Smooth muscle cell (in vitro differentiated cells): ENCODE measurements around the gene BBX. TPM values are rescaled to one million over a fixed set of nuclear protein-coding genes. Genes with fewer than 3 reads are reported as not detected.

Experiments used
- DNase-seq: peaks from one replicate; lab custom pipeline; 2025; ENCODE audit not compliant: unreplicated experiment; lab: John Stamatoyannopoulos, UW
- H2AFZ ChIP-seq: fragments of 200-600 bp; sonication (generic); 2 replicates; pipeline ENCODE4 v1.6.0; 2016; ENCODE audit warnings: antibody characterized with exemption, low read depth, mild to moderate bottlenecking
- H3F3A ChIP-seq: fragments of 200-600 bp; sonication (generic); 2 replicates; pipeline ENCODE4 v1.6.0; 2017; ENCODE audit warnings: antibody characterized with exemption, low read depth
- H3K27ac ChIP-seq: fragments of 200-600 bp; sonication (generic); 2 replicates; pipeline ENCODE4 v1.5.1; 2016; ENCODE audit warnings: low read depth, mild to moderate bottlenecking
- H3K27me3 ChIP-seq: fragments of 200-600 bp; sonication (generic); 2 replicates; pipeline ENCODE4 v1.6.1; 2016; ENCODE audit warnings: low read depth, mild to moderate bottlenecking
- H3K36me3 ChIP-seq: fragments of 200-600 bp; sonication (generic); 2 replicates; pipeline ENCODE4 v1.5.1; 2016; ENCODE audit warnings: low read depth
- H3K4me1 ChIP-seq: fragments of 200-600 bp; sonication (generic); 2 replicates; pipeline ENCODE4 v1.5.1; 2016; ENCODE audit warnings: low read depth
- H3K4me2 ChIP-seq: fragments of 200-600 bp; sonication (generic); 2 replicates; pipeline ENCODE4 v1.6.0; 2016; ENCODE audit warnings: mild to moderate bottlenecking
- H3K4me3 ChIP-seq: fragments of 200-600 bp; sonication (generic); 2 replicates; pipeline ENCODE4 v1.5.1; 2016; ENCODE audit warnings: mild to moderate bottlenecking
- H3K79me2 ChIP-seq: fragments of 200-600 bp; sonication (generic); 2 replicates; pipeline ENCODE4 v1.6.0; 2016; ENCODE audit warnings: low read depth, mild to moderate bottlenecking
- H3K9ac ChIP-seq: fragments of 200-600 bp; sonication (generic); 2 replicates; pipeline ENCODE4 v1.6.0; 2016; ENCODE audit warnings: low read depth
- H3K9me3 ChIP-seq: fragments of 200-600 bp; sonication (generic); replicated peaks from 2 replicates; pipeline ENCODE4 v1.5.1; 2016; ENCODE audit warnings: low read depth
- H4K20me1 ChIP-seq: fragments of 200-600 bp; sonication (generic); 2 replicates; pipeline ENCODE4 v1.6.0; 2016; ENCODE audit warnings: low read depth
- WGBS: methylation state at CpG from one replicate; pipeline ENCODE4 v1.1.7; 2016; ENCODE audit warnings: low lambda C conversion rate; 5-methylcytosine and 5-hydroxymethylcytosine counted together
- polyA plus RNA-seq: library from polyadenylated mRNA; unstranded; fragments of >200 nt; fragmentation: Nextera tagmentation; extraction: Ambion mirVana; gene quantifications from 2 replicates; pipeline ENCODE4 v1.2.1, GENCODE V29; 2016
- total RNA-seq: library from RNA; depleted of rRNA; stranded (reverse); fragments of >200 nt; gene quantifications from 2 replicates; pipeline ENCODE4 v1.2.3, GENCODE V29; 2014
- TF ChIP-seq, protein P1 (sequence below): fragments of 200-600 bp; sonication (generic); IDR thresholded peaks from 2 replicates; pipeline ENCODE4 v1.5.1; 2017; ENCODE audit warnings: borderline replicate concordance, mild to moderate bottlenecking, antibody characterized with exemption; ENCODE audit not compliant: insufficient read depth, poor library complexity, severe bottlenecking

Gene BBX
- total and polyA plus RNA-seq, 2 experiments from 2014 or later, result 58.9 to 66.4 TPM

- no peak overlapping the region for H3K9ac ChIP-seq
- H3K4me2 ChIP-seq, result no peak overlapping the region
- no peak overlapping the region for H2AFZ ChIP-seq
- H3K4me1 ChIP-seq, result no peaks in the 10 kb centered on the region
- 80% methylated on average over 4 of the region's 4 CpGs for WGBS
- no peaks in the 10 kb centered on the region for H3K9me3 ChIP-seq
- no peaks in the 10 kb centered on the region for H3K36me3 ChIP-seq
- TF ChIP-seq, protein P1, sequence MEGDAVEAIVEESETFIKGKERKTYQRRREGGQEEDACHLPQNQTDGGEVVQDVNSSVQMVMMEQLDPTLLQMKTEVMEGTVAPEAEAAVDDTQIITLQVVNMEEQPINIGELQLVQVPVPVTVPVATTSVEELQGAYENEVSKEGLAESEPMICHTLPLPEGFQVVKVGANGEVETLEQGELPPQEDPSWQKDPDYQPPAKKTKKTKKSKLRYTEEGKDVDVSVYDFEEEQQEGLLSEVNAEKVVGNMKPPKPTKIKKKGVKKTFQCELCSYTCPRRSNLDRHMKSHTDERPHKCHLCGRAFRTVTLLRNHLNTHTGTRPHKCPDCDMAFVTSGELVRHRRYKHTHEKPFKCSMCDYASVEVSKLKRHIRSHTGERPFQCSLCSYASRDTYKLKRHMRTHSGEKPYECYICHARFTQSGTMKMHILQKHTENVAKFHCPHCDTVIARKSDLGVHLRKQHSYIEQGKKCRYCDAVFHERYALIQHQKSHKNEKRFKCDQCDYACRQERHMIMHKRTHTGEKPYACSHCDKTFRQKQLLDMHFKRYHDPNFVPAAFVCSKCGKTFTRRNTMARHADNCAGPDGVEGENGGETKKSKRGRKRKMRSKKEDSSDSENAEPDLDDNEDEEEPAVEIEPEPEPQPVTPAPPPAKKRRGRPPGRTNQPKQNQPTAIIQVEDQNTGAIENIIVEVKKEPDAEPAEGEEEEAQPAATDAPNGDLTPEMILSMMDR, result peak; percentile 13
- peaks cover 30% of the 10 kb centered on the region for H3K79me2 ChIP-seq
- no peak overlapping the region for H3K4me3 ChIP-seq
- H3K27me3 ChIP-seq, result no peaks in the 10 kb centered on the region
- H3F3A ChIP-seq, result no peaks in the 10 kb centered on the region
- no peak for DNase-seq
- H3K27ac ChIP-seq, result no peak overlapping the region
- peaks cover 82% of the 10 kb centered on the region for H4K20me1 ChIP-seq
These were observed 20.9 kb downstream of the BBX start for GRCh38 chr3:107543666-107544065.

GRCh38 chr3:107545680-107546120, 22.9 kb downstream of the BBX start:
- Histone ChIP-seq H3K36me3 (no peaks in the 10 kb centered on the region), H3K79me2 (peaks cover 28% of the 10 kb centered on the region), H2AFZ (no peak overlapping the region), H3K4me2 (no peak overlapping the region), H3K9me3 (no peaks in the 10 kb centered on the region), H3K4me1 (no peaks in the 10 kb centered on the region), H3F3A (no peaks in the 10 kb centered on the region), H4K20me1 (peaks cover 82% of the 10 kb centered on the region), H3K27me3 (no peaks in the 10 kb centered on the region), H3K4me3 (no peak overlapping the region), H3K9ac (no peak overlapping the region), H3K27ac (no peak overlapping the region)
- WGBS, result 58% methylated on average over 1 of the region's 1 CpG
- TF ChIP-seq, protein P1, result no peak
- no peak for DNase-seq

DNA sequence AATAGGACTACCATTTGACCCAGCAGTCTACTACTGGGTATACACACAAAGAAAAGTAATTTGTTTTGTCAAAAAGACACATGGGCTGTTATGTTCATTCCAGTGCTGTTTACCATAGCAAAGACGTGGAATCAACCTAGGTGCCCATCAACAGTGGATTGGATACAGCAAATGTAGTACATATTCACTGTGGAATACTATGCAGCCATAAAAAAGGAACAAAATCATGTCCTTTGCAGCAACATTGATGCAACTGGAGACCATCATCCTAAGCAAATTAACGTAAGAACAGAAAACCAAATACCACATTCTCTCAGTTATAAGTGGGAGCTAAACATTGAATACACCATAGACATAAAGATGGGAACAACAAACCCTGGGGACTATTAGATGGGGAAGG, 25.8 kb downstream of the BBX start:
- WGBS, result 98% methylated on average over 2 of the region's 2 CpGs
- Histone ChIP-seq H3K36me3 (no peaks in the 10 kb centered on the region), H3K4me3 (no peak overlapping the region), H3K9me3 (no peaks in the 10 kb centered on the region), H3F3A (no peaks in the 10 kb centered on the region), H3K4me1 (no peaks in the 10 kb centered on the region), H2AFZ (no peak overlapping the region), H3K9ac (no peak overlapping the region), H3K4me2 (no peak overlapping the region), H3K27me3 (no peaks in the 10 kb centered on the region), H3K79me2 (peaks cover 32% of the 10 kb centered on the region), H4K20me1 (peaks cover 80% of the 10 kb centered on the region), H3K27ac (no peak overlapping the region)
- DNase-seq, result no peak
- TF ChIP-seq, protein P1, result no peak

GRCh38 chr3:107555359-107555758, 32.6 kb downstream of the BBX start:
- Histone ChIP-seq H4K20me1 (peaks cover 97% of the 10 kb centered on the region), H3K4me2 (no peak overlapping the region), H3K79me2 (peaks cover 21% of the 10 kb centered on the region), H3K9me3 (no peaks in the 10 kb centered on the region), H3F3A (no peaks in the 10 kb centered on the region), H3K36me3 (no peaks in the 10 kb centered on the region), H3K4me1 (no peaks in the 10 kb centered on the region), H2AFZ (no peak overlapping the region), H3K27ac (no peak overlapping the region), H3K9ac (no peak overlapping the region), H3K4me3 (no peak overlapping the region), H3K27me3 (no peaks in the 10 kb centered on the region)
- DNase-seq, result no peak
- TF ChIP-seq, protein P1, result no peak
- 94% methylated on average over 3 of the region's 3 CpGs for WGBS
